BE2C (cell line): Measurements from ENCODE around the gene PLA2G3.

Experiments
- DNase-seq: peaks from one replicate; pipeline ENCODE4 v3.0.0-alpha.2; 2020
- H3K27me3 ChIP-seq: fragments of 250-450 bp; sonication (Bioruptor Pico); 2 replicates; pipeline ENCODE4 v1.5.1; 2020; ENCODE audit warnings: mild to moderate bottlenecking
- H3K36me3 ChIP-seq: fragments of 250-450 bp; sonication (Bioruptor Pico); 2 replicates; pipeline ENCODE4 v1.5.1; 2020; ENCODE audit warnings: mild to moderate bottlenecking
- H3K4me1 ChIP-seq: fragments of 250-450 bp; sonication (Bioruptor Pico); 2 replicates; pipeline ENCODE4 v1.5.1; 2020
- H3K4me3 ChIP-seq: 2 replicates; pipeline ENCODE4 v1.5.1; 2011; ENCODE audit warnings: low read depth, low read length
- H3K9me3 ChIP-seq: fragments of 250-450 bp; sonication (Bioruptor Pico); 2 replicates; pipeline ENCODE4 v1.5.1; 2020
- TF ChIP-seq, protein P1 (sequence below): IDR thresholded peaks from 2 replicates; pipeline ENCODE4 v1.5.1; 2012; ENCODE audit warnings: mild to moderate bottlenecking, low read depth, low read length

The PLA2G3 gene

DNA sequence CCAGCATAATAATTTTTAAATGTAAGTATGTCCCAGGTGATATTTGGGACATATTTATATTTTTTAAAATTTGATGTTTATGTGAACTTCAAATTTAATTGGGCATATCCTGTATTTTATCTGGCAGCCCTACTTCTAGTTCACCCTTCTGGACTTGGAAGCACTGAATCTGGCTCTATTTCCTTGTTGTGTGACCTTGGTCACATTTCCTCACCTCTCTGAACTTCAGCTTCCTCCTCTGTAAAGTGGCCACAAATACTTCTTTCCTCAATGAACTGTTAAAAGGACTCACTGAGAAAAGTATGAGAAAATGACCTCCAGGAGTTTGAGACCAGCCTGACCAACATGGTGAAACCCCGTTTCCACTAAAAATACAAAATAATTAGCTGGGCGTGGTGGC, 11.6 kb upstream of the PLA2G3 start:
- Histone ChIP-seq H3K27me3 (no peaks in the 10 kb centered on the region; the same call in 1 of the 2 replicates), H3K36me3 (no peaks in the 10 kb centered on the region), H3K4me3 (no peak overlapping the region), H3K9me3 (no peaks in the 10 kb centered on the region), H3K4me1 (no peaks in the 10 kb centered on the region)
- TF ChIP-seq, protein P1, sequence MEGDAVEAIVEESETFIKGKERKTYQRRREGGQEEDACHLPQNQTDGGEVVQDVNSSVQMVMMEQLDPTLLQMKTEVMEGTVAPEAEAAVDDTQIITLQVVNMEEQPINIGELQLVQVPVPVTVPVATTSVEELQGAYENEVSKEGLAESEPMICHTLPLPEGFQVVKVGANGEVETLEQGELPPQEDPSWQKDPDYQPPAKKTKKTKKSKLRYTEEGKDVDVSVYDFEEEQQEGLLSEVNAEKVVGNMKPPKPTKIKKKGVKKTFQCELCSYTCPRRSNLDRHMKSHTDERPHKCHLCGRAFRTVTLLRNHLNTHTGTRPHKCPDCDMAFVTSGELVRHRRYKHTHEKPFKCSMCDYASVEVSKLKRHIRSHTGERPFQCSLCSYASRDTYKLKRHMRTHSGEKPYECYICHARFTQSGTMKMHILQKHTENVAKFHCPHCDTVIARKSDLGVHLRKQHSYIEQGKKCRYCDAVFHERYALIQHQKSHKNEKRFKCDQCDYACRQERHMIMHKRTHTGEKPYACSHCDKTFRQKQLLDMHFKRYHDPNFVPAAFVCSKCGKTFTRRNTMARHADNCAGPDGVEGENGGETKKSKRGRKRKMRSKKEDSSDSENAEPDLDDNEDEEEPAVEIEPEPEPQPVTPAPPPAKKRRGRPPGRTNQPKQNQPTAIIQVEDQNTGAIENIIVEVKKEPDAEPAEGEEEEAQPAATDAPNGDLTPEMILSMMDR, result no peak
- no peak for DNase-seq

DNA sequence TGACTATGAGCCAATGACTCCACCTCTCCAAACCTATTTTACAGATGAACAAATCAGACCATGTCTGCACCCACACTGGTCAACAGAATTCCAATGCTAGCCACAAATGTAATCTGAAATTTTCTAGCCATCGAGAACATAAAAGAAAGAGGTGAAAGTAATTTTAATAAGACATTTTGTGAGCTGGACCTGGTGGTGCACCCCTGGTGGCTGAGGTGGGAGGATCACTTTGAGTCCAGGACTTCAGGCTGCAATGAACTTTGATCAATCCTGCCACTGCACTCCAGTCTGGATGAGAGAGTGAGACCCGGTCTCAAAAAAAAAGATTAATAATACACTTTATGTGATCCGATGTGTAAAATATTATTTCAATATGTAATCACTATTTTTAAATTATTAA, 10.3 kb upstream of the PLA2G3 start:
- no peaks in the 10 kb centered on the region for H3K9me3 ChIP-seq
- DNase-seq, result no peak
- H3K27me3 ChIP-seq, result no peaks in the 10 kb centered on the region; the same call in 1 of the 2 replicates
- TF ChIP-seq, protein P1, result peak; percentile 56
- H3K36me3 ChIP-seq, result no peaks in the 10 kb centered on the region
- H3K4me1 ChIP-seq, result no peaks in the 10 kb centered on the region
- no peak overlapping the region for H3K4me3 ChIP-seq

DNA sequence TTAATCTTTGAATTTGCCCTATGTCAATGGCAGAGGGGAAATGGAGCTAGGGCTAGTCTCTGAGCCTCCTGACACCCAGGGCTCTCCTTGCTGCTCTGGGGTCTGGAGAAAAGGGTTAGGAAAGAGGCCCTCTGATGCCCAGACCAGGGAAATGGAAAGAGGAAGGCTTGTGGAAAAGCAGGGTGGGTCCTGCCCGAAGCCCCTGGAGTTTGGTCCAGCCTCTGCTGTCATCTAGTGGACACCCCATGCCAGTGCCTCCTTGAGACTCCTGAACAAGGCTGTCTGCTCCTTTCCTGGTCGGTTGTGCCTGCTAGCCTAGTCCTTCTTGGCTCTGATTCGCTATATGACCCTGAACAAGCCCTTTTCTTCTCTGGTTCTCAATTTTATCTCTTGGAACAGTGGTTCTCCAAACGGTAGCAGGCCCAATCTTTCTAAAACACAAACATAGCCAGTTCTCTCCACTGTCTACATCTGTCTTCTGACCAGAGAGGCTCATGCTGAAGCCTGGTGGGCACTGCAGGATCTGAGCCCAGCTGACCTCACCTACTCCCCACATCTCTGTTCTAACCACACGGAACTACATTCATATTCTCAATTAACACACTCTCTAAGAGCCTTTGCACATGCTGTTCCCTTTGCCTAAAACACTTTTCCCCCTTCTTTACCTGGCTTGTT, 8.8 kb upstream of the PLA2G3 start:
- H3K4me1 ChIP-seq, result no peaks in the 10 kb centered on the region
- DNase-seq, result peak; percentile 86
- TF ChIP-seq, protein P1, result peak; percentile 100
- H3K27me3 ChIP-seq, result no peaks in the 10 kb centered on the region
- H3K9me3 ChIP-seq, result no peaks in the 10 kb centered on the region; the same call in 1 of the 2 replicates
- no peaks in the 10 kb centered on the region for H3K36me3 ChIP-seq
- no peak overlapping the region for H3K4me3 ChIP-seq

DNA sequence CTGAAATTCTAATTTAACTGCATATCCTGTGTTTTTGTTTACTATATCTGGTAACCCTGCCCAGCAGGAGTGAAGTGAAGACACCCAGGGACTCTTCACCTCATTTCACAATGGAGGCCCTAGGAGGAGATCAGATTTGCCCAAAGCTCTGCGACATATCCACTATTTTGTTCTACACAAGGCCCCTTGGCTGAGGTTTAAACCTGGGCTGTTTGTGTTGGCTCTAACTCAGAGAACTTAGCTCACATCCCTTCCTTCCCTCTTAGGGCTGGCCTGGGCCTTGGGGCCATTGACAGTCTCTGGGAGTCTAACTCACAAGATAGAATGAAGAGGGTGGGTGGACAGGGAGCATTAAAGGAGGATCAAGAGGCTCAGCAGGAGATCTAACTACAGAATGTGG, 8.2 kb upstream of the PLA2G3 start:
- H3K4me3 ChIP-seq, result no peak overlapping the region
- H3K27me3 ChIP-seq, result no peaks in the 10 kb centered on the region
- TF ChIP-seq, protein P1, result no peak
- no peaks in the 10 kb centered on the region for H3K36me3 ChIP-seq
- H3K4me1 ChIP-seq, result no peaks in the 10 kb centered on the region
- DNase-seq, result no peak
- H3K9me3 ChIP-seq, result no peaks in the 10 kb centered on the region; the same call in 1 of the 2 replicates

DNA sequence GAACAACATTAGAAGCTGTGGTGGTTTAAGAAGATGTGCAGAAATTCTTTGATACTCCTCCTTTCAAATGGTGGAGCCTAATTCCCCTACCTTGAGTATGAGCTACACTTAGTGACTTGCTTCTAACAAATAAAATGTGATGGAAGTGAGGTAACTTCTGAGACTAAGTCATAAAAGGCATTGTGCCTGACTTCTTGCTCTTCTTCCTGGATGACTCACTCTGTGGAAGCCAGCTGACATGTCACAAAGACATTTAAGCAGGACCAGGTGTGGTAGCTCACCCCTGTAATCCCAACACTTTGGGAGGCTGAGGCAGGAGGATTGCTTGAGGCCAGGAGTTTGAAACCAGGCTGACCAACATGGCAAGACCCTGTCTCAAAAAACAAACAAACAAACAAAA, 3.9 kb upstream of the PLA2G3 start:
- TF ChIP-seq, protein P1, result no peak
- H3K4me1 ChIP-seq, result no peaks in the 10 kb centered on the region

DNA sequence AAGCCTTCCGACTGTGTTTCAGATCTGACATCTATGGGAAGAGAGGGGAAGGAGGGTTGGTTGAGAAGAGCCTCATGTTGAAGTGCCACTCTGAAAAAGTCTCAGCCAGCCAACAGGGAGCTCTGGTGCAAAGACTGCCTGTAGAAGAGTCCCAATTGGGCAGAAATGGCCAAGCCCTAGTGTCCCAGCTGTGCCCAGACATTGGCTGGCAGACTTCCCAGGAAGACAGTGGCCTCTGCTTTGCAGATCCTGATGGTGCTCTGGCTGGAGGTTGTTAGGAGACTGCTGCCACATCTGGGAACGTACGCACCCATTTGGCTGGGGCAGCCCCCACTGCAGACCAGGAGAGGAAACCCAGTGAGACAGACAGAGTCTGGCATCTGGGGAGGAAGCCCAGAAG, 3.2 kb upstream of the PLA2G3 start:
- TF ChIP-seq, protein P1, result no peak
- H3K27me3 ChIP-seq, result no peaks in the 10 kb centered on the region
- no peaks in the 10 kb centered on the region; the same call in 1 of the 2 replicates for H3K9me3 ChIP-seq
- DNase-seq, result no peak
- H3K4me3 ChIP-seq, result no peak overlapping the region
- no peaks in the 10 kb centered on the region for H3K36me3 ChIP-seq
- H3K4me1 ChIP-seq, result no peaks in the 10 kb centered on the region

More for the DNA sequence above, 3.9 kb upstream of the PLA2G3 start:
- no peak for DNase-seq
- H3K27me3 ChIP-seq, result no peaks in the 10 kb centered on the region
- no peaks in the 10 kb centered on the region; the same call in 1 of the 2 replicates for H3K9me3 ChIP-seq
- H3K4me3 ChIP-seq, result no peak overlapping the region
- no peaks in the 10 kb centered on the region for H3K36me3 ChIP-seq
